HepG2 (cell line): ENCODE measurements around the gene S100A11. TPM values are rescaled to one million over a fixed set of nuclear protein-coding genes. Genes with fewer than 3 reads are reported as not detected.
A peak's percentile ranks its signal among the peaks of the same experiment; 100 is the strongest.

Experiments used
- BCL3 ChIP-seq: sonication (generic); formaldehyde crosslinking; IDR thresholded peaks from 2 replicates; pipeline ENCODE4 v1.5.1; 2020; ENCODE audit warnings: mild to moderate bottlenecking, missing genetic modification reagents, moderate library complexity
- CSRNP2 ChIP-seq: sonication (generic); formaldehyde crosslinking; conservative IDR thresholded peaks from 2 replicates; pipeline ENCODE4 v1.8.0; 2022; ENCODE audit warnings: low read depth, missing genetic modification reagents
- DRAP1 ChIP-seq: IDR thresholded peaks from 2 replicates; pipeline ENCODE4 v1.6.1; 2016; ENCODE audit warnings: missing genetic modification reagents, missing compliant biosample characterization
- IRF1 ChIP-seq: sonication (generic); formaldehyde crosslinking; IDR thresholded peaks from 2 replicates; pipeline ENCODE4 v1.4.0; 2020; ENCODE audit warnings: low read depth, mild to moderate bottlenecking, missing genetic modification reagents
- PRDM10 ChIP-seq: sonication (generic); formaldehyde crosslinking; IDR thresholded peaks from 2 replicates; pipeline ENCODE4 v1.4.0; 2020; ENCODE audit warnings: low read depth, missing genetic modification reagents
- ZMYM4 ChIP-seq: sonication (generic); formaldehyde crosslinking; IDR thresholded peaks from 2 replicates; pipeline ENCODE4 v1.8.1; 2023; ENCODE audit warnings: mild to moderate bottlenecking, missing genetic modification reagents
- ZNF564 ChIP-seq: sonication (generic); formaldehyde crosslinking; IDR thresholded peaks from 2 replicates; pipeline ENCODE4 v1.8.1; 2023; ENCODE audit warnings: mild to moderate bottlenecking, missing genetic modification reagents
- polyA plus RNA-seq, 8 experiments: library from polyadenylated mRNA; depleted of rRNA in 3 of 8; stranded (reverse) in 7 of 8; unstranded in 1 of 8; fragments of >200 nt; fragmentation: Illumina TruSeq in 4 of 8; extraction: Trizol in 4 of 8; gene quantifications; 2 replicates each; pipeline versions ENCODE4 v1.2.1 to v1.2.3, GENCODE V29; 2011 to 2016; ENCODE audit warnings: low read depth in 4 of 8, missing spikeins in 1 of 8, mixed read lengths in 1 of 8; ENCODE audit not compliant: insufficient read depth in 1 of 8
- total RNA-seq, 5 experiments: library from RNA; depleted of rRNA; stranded (reverse); fragments of >200 nt; fragmentation: Illumina TruSeq; extraction: Trizol; gene quantifications; 2 replicates each; pipeline ENCODE4 v1.2.3, GENCODE V29; 2016; ENCODE audit warnings: low read depth in 1 of 5

Gene S100A11
- total and polyA plus RNA-seq, 2 of the 13 experiments (the other 11 are each of a cell fraction or from before 2014, with no cell fraction given) = 6.6 to 34.4 TPM

- TF ChIP-seq BCL3 (CRISPR knock-in tag) (0 out of 2 replicates have a peak, but pooled peaks have one; percentile 57), IRF1 (CRISPR knock-in tag) (0 out of 2 replicates have a peak, but pooled peaks have one; percentile 40), DRAP1 (CRISPR knock-in tag) (peak; percentile 41; the same call in 1 of the 2 replicates), CSRNP2 (CRISPR knock-in tag) (no peak), PRDM10 (CRISPR knock-in tag) (no peak), ZMYM4 (CRISPR knock-in tag) (no peak), ZNF564 (0 out of 2 replicates have a peak, but pooled peaks have one; percentile 7)
Measured at GRCh38 chr1:151993734-151994496, 42.9 kb downstream of the S100A11 start, which contains the start of gene S100A10 (continued).
